Measurements from ENCODE around the gene NXT1.

Gene NXT1

DNA sequence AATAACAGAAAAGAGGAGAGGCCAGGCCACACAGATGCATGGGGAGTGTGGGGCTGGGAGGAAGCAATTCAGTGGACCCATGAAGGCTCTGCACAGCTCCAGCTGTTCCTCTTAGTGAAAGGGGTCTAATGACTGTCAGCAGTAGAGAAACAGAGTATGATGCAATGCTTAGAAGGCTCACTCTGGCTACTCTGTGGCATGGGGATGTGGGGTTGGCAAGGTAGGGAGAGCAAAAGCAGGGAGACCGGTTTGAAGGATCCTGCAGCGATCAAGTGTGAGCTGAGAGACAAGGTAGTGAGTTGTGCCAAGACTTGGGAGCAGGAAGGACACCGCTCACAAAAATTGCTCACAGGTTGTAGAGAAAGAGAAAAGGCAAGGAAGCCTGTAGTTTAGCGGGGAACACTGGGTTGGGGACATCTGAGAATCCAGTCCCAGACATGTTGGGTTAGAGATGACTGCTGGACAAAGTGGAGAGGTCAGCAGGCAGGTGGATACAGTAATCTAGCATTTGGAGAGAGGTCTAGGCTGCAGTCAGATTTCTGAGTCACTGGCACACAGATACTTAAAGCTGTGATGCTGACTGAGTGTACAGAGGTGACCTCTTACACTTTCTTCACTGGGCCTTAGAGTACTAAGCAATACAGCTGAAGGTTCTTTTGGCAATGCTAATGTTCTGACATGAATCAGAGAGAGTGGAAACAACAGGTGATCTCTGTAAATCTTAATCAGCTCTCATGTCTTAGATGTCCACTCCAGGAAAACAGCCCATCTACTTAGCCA lies 43.6 kb downstream of the NXT1 start:
- DNase-seq, result no peak

- no peak for DNase-seq
These were observed 46.5 kb downstream of the NXT1 start for GRCh38 chr20:23396950-23397627.

- no peak for DNase-seq
These were observed 47.4 kb downstream of the NXT1 start for GRCh38 chr20:23397961-23398360.

GRCh38 chr20:23399568-23400241 lies 49.1 kb downstream of the NXT1 start:
- no peak for DNase-seq

DNA sequence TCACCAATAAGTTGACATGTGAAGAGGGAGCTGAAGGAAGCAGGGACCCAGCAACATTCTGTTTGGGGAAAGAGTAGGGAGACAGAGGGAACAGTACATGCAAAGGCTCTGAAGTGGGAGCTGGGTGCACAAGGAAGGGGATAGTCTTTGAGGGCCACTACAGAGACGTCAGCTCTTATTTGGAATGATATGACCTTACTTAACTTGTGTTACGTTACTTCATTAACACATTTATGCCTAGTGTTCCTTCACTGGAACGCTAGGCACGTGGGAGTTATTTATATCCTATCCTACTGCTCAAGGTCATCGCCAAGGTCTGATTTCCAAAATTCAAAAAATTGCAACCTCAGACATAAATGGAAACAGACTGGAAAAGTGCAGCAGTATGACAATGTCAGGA lies 50.5 kb downstream of the NXT1 start:
- no peak for DNase-seq

DNA sequence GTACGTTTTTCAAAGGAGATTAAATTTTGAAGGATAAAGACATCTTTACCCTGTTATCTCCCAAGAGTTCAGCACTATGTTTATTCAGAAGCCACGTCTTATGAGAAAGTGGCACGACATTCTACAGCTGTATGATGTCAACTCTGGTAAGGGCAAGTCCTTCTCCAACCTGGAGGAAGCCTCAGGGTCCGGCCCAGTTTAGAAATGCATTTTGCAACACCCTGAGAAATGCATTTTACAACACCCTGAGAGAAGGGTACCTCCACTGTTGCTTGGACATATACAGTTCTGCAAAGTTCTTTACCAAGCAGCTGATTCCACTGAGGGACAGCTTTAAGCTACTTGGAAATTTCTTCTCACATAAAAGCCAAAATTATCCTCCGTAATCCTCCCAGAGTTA lies 53.2 kb downstream of the NXT1 start:
- DNase-seq, result no peak

DNA sequence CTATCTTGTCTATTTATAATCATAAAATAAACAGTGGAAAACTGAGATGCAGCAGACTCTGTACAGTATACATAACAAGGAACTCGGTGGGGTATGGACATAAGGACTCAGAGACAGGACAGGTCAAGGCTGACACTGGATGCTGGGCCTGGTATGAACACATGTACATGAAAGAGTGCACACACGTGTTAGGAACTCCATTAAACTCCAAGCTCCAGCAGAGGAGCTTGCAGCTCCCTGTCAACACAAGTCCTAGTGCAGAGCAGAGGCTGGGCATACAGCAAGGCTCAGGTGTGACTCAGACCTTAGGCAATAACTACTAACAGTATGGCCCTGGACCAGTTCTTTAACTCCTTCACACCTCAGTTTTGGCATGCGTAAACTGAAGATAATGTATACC lies 53.6 kb downstream of the NXT1 start:
- DNase-seq, result no peak
